Measurements from ENCODE around the gene ETNPPL. TPM values are rescaled to one million over a fixed set of nuclear protein-coding genes. Genes with fewer than 3 reads are reported as not detected.
A peak's percentile ranks its signal among the peaks of the same experiment; 100 is the strongest.
"Not testable (repeated sequence)": the region's sequence is repeated elsewhere in the genome, so short reads cannot be mapped to it uniquely, and the experiment has no call there.

ETNPPL gene
- total RNA-seq, 1 donor from 2014 or later = 0.78 TPM

- no peak for DNase-seq
Observed at GRCh38 chr4:108754327-108754726, 8.5 kb downstream of the ETNPPL start.

DNA sequence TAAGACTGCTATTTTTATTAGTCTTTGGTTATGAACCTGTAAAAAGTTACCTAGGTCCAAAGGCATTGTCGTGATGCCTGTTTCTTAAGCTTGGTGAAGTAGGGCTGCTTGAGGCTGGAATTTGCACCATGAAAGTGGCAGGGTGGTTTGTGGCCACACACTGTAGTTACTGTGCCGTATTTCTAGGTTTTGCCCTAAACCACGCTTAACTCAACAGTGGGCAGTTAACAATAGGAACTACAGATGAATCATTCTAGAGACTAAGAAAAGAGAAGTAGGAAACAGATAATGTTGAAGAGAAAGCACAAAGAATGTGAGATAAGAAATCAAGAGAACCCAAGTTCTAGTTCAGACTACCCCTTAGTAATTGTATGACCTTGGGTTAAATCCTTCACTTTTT is 11.5 kb downstream of the ETNPPL start:
- DNase-seq = no peak

DNA sequence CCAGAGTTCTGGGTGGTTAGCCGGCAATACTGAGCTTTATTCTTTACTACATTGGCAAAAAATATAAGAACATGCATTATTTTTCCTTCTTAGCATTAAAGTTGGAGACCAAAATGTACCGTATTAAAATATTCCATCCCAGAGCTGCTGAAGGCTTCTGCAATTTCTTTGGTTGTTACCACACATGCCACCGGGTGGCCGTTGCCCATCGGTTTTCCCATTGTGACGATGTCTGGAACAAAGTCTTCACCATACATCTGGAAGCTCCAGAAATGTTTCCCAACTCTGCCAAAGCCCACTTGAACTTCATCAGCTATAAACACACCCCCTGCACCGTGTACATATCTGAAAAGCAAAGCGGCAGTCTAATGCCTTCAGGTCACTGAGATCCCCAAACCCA is 13.7 kb downstream of the ETNPPL start:
- no peak for DNase-seq

- no peak for DNase-seq
Observed at GRCh38 chr4:108746511-108746910, 16.3 kb downstream of the ETNPPL start.

DNA sequence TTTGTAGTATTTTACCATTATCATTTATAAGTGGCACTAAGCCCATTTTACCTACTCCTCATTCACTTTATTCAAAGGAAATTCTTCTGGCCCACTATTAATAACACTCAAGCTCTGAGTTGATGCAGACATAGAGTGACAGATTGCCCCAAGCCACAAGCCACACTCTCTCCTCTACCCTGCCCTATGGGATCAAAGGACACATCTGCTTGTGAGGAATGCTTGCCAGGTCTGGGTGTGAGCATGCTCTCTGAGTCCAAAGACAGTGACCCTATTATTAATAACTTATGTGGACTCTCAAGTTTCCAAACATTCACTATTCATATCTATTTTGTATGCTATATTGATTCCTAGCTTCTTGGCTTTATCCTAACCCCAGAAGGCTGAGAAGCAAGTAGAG is 18.5 kb downstream of the ETNPPL start:
- DNase-seq = no peak

GRCh38 chr4:108742451-108743420 is 20.1 kb downstream of the ETNPPL start:
- peak; percentile 21 for DNase-seq

GRCh38 chr4:108738003-108738706 is 24.7 kb downstream of the ETNPPL start:
- no peak for DNase-seq

GRCh38 chr4:108731006-108731405 is 31.8 kb downstream of the ETNPPL start:
- no peak for DNase-seq

DNA sequence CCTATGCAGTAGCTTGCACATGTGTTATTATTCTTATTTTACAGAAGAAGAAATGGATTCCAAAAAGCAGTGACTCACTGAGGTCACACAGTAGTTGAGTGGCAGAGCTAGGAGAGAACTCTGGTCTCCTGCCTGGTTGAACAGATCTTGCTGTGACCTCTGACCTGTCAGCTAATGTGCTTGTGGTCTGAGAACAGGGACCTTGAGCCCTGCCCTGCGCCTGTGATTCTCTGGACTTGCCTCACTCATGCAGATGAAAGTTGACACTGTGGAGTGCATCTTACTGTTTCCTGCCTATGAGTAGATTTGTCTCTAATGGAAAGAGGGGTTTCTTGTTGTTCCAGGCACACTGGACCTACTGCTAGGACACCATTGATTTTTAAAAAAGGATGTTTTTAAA is 32.3 kb downstream of the ETNPPL start:
- no peak for DNase-seq

- DNase-seq = no peak
Observed at GRCh38 chr4:108729731-108730130, 33.1 kb downstream of the ETNPPL start.

- no peak for DNase-seq
Observed at GRCh38 chr4:108725457-108725856, 37.4 kb downstream of the ETNPPL start.

- no peak for DNase-seq
Observed at GRCh38 chr4:108717386-108717785, 45.5 kb downstream of the ETNPPL start.

DNA sequence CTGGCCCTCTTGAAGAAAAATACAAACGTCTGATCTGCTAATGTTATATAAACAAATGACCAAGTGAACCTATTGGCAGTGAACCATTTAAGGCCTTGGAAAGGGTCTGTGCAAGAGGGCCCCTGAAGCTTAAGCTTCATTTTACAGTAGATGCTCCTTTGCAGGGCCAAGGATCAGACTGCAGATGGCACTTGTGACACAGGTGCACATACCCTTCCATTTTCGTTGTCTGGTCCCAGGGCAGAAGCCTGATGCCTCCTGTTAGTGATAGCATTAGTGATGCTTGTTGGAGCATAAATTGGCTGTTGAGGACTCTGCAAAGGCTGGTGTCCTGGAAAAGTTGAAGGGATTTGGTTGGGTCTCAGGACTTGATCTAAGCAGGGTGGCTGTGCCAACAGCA is 46.5 kb downstream of the ETNPPL start:
- no peak for DNase-seq

GRCh38 chr4:108714880-108715279 is 48.0 kb downstream of the ETNPPL start:
- no peak for DNase-seq

- not testable (repeated sequence) for DNase-seq
Observed at GRCh38 chr4:108710578-108710977, 52.3 kb downstream of the ETNPPL start.

- DNase-seq = no peak
Observed at GRCh38 chr4:108709722-108710121, 53.1 kb downstream of the ETNPPL start.

DNA sequence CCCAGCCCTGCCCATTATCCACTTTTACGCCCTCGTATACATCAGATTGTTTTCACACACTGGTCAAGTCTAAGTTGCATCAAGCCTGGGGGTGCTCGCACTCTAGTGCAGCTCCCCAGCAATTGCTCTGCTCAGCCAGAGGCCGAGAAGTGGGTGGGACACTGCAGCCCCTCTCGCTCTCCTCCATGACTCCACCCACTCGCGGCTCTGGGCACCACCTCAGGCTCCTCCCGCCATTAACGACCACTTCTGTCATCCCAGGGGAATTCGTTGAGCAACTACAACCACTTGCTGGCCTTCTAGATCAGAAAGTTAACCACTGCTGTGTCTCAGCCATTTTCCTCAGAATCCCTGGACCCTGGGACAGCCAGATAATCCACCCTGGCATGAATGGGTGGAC is 53.6 kb downstream of the ETNPPL start:
- DNase-seq = no peak

DNA sequence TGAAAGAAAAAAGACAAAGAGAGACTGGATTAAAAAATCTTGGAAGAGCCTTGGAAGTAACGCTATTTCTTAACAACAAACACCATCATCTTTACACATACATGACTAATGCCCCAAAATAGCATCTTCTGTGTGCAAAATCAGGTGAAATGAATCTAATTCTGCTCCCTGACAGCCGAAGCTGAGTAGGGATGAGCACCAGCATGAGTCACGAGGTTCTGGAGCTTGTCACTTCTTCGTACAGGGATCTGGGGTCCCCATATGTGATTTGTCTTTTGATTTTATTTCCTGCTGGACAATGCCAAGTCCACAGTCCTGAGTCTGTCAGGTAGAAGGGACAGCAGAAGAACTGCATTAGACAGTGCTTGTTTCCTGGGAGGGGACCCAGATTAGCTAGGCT is 56.6 kb downstream of the ETNPPL start:
- DNase-seq = peak; percentile 2

DNA sequence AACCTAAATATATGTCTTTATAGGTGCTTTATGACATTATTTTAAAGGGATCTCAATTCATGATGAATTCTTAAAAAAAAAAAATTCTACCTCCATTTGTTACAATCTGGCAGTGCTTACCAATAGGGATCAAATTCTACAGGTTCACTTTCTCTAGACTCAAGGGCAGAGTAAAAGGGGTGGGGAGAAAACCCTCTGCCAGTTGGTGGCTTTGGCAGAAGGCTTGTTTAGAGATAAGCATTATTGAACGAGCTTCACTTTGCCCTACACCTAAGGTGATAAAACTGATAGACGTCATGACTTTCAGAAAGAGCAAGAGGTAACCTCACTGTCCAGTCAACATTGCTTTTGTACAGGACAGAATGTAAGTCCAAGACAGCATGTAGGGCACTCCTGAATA is 58.9 kb downstream of the ETNPPL start:
- DNase-seq = no peak

- DNase-seq = no peak
Observed at GRCh38 chr4:108703370-108703769, 59.5 kb downstream of the ETNPPL start.

DNA sequence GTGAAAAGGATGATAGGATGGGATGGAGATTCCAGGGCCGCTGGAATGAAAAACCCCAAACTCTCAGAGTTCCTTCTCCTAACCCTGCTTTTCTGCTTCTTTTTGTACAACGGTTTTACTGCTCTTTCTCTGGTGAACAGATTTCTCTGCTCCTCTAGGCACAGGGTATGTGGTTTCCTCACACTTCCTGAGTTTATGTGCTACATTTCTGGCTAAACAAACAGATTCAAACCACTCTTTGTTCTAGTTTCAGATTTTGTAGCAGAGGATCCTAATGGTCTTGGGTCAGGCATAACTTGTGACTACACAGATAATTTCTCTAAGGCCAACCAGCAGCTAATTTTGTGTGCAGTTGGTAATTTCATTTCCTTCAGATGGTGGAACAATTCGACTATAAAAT is 59.9 kb downstream of the ETNPPL start:
- no peak for DNase-seq

DNA sequence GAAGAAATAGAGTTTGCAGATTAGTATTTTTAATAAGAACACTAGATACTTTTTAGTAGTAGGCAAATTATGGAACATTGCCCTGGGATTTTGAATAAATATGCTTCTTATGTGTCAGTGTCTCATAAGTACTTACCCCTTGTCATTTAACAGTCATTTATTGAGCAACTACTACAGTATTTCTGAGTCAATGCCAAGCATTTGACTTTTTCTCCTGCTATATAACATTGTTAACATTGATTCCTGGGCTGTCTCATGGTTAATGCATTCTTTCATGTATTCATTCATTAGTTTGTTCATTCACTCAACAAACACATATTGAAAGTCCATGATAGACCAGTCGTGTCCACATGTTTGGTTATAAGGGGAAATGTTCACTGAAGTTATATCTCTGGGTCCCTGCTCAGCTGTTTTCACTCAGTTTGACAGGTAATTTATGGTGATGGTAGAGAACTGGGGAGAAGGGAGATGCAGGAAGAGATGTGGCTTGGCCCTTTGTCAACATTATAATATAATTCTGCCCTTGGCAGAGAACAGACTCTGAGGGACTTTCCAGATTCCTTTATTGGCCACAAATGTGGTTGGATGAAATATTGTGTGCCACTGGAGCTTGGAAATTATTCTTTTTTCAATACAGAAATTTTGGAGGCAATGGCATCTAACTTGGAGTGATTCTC is 62.6 kb downstream of the ETNPPL start:
- no peak for DNase-seq

DNA sequence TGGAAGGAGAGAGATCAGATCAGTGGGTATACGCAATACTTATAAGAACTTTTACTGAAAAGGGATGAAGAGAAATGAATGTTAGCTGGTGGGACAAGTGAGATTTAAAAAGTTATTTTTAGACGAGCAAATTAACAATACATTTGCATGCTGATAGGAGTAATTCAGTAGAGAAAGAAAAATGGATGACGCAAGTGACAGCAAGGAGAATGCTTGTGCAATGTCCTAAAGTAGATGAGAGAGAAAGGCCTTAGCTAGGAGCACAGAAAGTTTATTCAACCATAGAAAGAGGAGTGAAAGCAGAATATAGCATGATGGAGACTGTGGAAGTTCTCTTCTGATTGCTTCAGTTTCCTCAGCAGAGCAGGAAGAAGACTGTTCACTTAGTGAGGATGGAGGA is 66.7 kb downstream of the ETNPPL start:
- DNase-seq = no peak

Measured in occipital lobe (tissue), 2 donors.